Keratinocyte (primary cell): ENCODE results near the gene GHITM. TPM values are rescaled to one million over a fixed set of nuclear protein-coding genes. Genes with fewer than 3 reads are reported as not detected.
"Not testable (repeated sequence)": the region's sequence is repeated elsewhere in the genome, so short reads cannot be mapped to it uniquely, and the experiment has no call there.

Source experiments
- DNase-seq: peaks from one replicate; pipeline ENCODE4 v3.0.0-alpha.2; 2011; ENCODE audit warnings: low read depth, missing footprints, low spot score
- FAIRE-seq: peaks from 2 replicates; lab custom pipeline; 2011; peaks lifted over from hg19 to GRCh38; lab: Jason Lieb, UNC
- H2AFZ ChIP-seq: 2 replicates; pipeline ENCODE4 v1.6.0; 2012; ENCODE audit warnings: low read length, control low read depth, inconsistent platforms; ENCODE audit not compliant: control insufficient read depth
- H3K27ac ChIP-seq: 2 replicates; pipeline ENCODE4 v1.5.1; 2011; ENCODE audit warnings: low read length; ENCODE audit not compliant: control insufficient read depth, insufficient read depth
- H3K27me3 ChIP-seq: 3 replicates; pipeline ENCODE4 v1.6.0; 2011; ENCODE audit warnings: low read length; ENCODE audit not compliant: control insufficient read depth, insufficient read depth; ENCODE audit errors: extremely low read depth
- H3K36me3 ChIP-seq, 2 experiments: 2 replicates in 1 of 2; 3 replicates in 1 of 2; pipeline ENCODE4 v1.5.1; 2011; ENCODE audit warnings: low read length in 2 of 2, mild to moderate bottlenecking in 1 of 2; ENCODE audit not compliant: control insufficient read depth in 2 of 2, insufficient read depth in 2 of 2; ENCODE audit errors: extremely low read depth in 1 of 2
- H3K4me1 ChIP-seq: 3 replicates; pipeline ENCODE4 v1.5.1; 2011; ENCODE audit warnings: low read length; ENCODE audit not compliant: control insufficient read depth, insufficient read depth; ENCODE audit errors: extremely low read depth
- H3K4me2 ChIP-seq: 3 replicates; pipeline ENCODE4 v1.6.0; 2011; ENCODE audit warnings: low read depth, low read length; ENCODE audit not compliant: control insufficient read depth, insufficient read depth; ENCODE audit errors: extremely low read depth
- H3K4me3 ChIP-seq, 3 experiments: fragments of 200-600 bp in 1 of 3; sonication (generic) in 1 of 3; 2 replicates in 2 of 3; 3 replicates in 1 of 3; pipeline ENCODE4 v1.5.1; 2011 to 2016; ENCODE audit warnings: low read length in 3 of 3, mild to moderate bottlenecking in 3 of 3, control low read depth in 2 of 3, inconsistent platforms in 1 of 3, low read depth in 1 of 3, mixed read lengths in 1 of 3, mixed run types in 1 of 3, moderate library complexity in 1 of 3; ENCODE audit not compliant: control insufficient read depth in 2 of 3, insufficient read depth in 2 of 3; ENCODE audit errors: extremely low read depth in 1 of 3
- H3K79me2 ChIP-seq: 2 replicates; pipeline ENCODE4 v1.6.0; 2012; ENCODE audit warnings: low read length; ENCODE audit not compliant: control insufficient read depth, insufficient read depth
- H3K9ac ChIP-seq: 3 replicates; pipeline ENCODE4 v1.6.0; 2011; ENCODE audit warnings: low read length; ENCODE audit not compliant: control insufficient read depth, insufficient read depth; ENCODE audit errors: extremely low read depth
- H3K9me1 ChIP-seq: 3 replicates; pipeline ENCODE4 v1.6.0; 2011; ENCODE audit warnings: low read length; ENCODE audit not compliant: control insufficient read depth, insufficient read depth; ENCODE audit errors: extremely low read depth
- H3K9me3 ChIP-seq: 2 replicates; pipeline ENCODE4 v1.5.1; 2012; ENCODE audit warnings: low read depth, low read length; ENCODE audit not compliant: control insufficient read depth
- H4K20me1 ChIP-seq: 3 replicates; pipeline ENCODE4 v1.6.0; 2011; ENCODE audit warnings: low read length; ENCODE audit not compliant: control insufficient read depth, insufficient read depth; ENCODE audit errors: extremely low read depth
- EZH2 ChIP-seq: IDR thresholded peaks from one replicate; pipeline ENCODE4 v1.6.1; 2012; ENCODE audit warnings: inconsistent platforms, mild to moderate bottlenecking, low read length, moderate library complexity
- dilution Hi-C: fragments of 300-500 bp; cut with MboI; formaldehyde crosslinking; loops from one replicate; pipeline ENCODE4 v1.7.0; 2020; ENCODE audit warnings: low sequenced_read_pairs; ENCODE audit not compliant: extremely low pct_ligation_motif_present
- polyA plus RNA-seq, 5 experiments: library from polyadenylated mRNA; depleted of rRNA in 3 of 5; stranded (reverse) in 3 of 5; stranded (forward) in 1 of 5; unstranded in 1 of 5; fragments of >200 nt; gene quantifications; 1 replicate in 1 of 5; 2 replicates in 3 of 5; 3 replicates in 1 of 5; pipeline versions ENCODE4 v1.2.1 to v1.2.3, GENCODE V29; 2011 to 2012; ENCODE audit warnings: missing spikeins in 2 of 5, low read depth in 1 of 5, low replicate concordance in 1 of 5
- TF ChIP-seq, protein P1 (sequence below), 3 experiments: IDR thresholded peaks in 1 of 3; conservative IDR thresholded peaks in 1 of 3; optimal IDR thresholded peaks in 1 of 3; 2 replicates in 2 of 3; 3 replicates in 1 of 3; pipeline versions ENCODE3 to v1.5.1; 2011; ENCODE audit warnings: low read length in 3 of 3, mild to moderate bottlenecking in 3 of 3, moderate library complexity in 2 of 3, control low read depth in 1 of 3, inconsistent platforms in 1 of 3; ENCODE audit not compliant: insufficient read depth in 2 of 3; ENCODE audit errors: extremely low read depth in 1 of 3

The GHITM gene
- polyA plus RNA-seq, 1 donor (not counting 4 experiments of a cell fraction or from before 2014, with no cell fraction given): 214 TPM

DNA sequence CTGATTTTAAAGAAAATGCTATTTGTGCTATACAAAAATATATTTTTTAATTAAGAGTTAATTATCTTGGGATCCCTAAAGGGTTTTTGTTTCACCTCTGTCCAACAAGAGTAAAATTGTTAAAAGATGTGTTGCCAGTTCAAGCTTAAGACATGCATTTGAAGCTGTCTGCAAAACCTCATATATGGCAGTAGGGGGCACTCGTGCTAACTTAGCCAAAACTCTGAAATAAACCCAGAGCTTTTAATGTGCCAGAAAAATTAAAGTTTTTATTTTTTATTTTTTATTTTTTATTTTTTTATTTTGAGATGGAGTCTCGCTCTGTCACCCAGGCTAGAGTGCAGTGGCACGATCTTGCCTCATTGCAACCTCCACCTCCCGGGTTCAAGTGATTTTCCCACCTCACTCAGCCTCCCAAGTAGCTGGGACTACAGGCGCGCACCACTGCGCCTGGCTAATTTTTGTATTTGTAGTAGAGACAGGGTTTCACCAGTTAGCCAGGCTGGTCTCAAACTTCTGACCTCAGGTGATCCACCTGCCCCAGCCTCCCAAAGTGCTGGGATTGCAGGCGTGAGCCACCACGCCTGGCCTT, 8.8 kb downstream of the GHITM start:
- not testable (repeated sequence) for H3K9ac ChIP-seq, H4K20me1 ChIP-seq, H3K4me3 ChIP-seq, H3K79me2 ChIP-seq, H3K9me3 ChIP-seq, H3K27me3 ChIP-seq, DNase-seq, H2AFZ ChIP-seq, H3K4me2 ChIP-seq, H3K27ac ChIP-seq, H3K9me1 ChIP-seq, H3K4me1 ChIP-seq, FAIRE-seq
- TF ChIP-seq, protein P1, sequence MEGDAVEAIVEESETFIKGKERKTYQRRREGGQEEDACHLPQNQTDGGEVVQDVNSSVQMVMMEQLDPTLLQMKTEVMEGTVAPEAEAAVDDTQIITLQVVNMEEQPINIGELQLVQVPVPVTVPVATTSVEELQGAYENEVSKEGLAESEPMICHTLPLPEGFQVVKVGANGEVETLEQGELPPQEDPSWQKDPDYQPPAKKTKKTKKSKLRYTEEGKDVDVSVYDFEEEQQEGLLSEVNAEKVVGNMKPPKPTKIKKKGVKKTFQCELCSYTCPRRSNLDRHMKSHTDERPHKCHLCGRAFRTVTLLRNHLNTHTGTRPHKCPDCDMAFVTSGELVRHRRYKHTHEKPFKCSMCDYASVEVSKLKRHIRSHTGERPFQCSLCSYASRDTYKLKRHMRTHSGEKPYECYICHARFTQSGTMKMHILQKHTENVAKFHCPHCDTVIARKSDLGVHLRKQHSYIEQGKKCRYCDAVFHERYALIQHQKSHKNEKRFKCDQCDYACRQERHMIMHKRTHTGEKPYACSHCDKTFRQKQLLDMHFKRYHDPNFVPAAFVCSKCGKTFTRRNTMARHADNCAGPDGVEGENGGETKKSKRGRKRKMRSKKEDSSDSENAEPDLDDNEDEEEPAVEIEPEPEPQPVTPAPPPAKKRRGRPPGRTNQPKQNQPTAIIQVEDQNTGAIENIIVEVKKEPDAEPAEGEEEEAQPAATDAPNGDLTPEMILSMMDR (optimal IDR thresholded peaks at IDR 0.05 in 1 of 3, IDR thresholded peaks at IDR 0.05 in 1 of 3, conservative IDR thresholded peaks at IDR 0.05 in 1 of 3; ENCODE audit: extremely low read depth in 1 of 3, insufficient read depth in 2 of 3, low read length in 3 of 3): peak; percentile 37 to 55 (median 44)
- dilution Hi-C loops: loop anchor here (10.0 kb wide), 1 partner anchor 57 kb away; no protein-coding TSS in a partner anchor
- peaks cover 28 to 42% of the 10 kb centered on the region in 2 experiments for H3K36me3 ChIP-seq

DNA sequence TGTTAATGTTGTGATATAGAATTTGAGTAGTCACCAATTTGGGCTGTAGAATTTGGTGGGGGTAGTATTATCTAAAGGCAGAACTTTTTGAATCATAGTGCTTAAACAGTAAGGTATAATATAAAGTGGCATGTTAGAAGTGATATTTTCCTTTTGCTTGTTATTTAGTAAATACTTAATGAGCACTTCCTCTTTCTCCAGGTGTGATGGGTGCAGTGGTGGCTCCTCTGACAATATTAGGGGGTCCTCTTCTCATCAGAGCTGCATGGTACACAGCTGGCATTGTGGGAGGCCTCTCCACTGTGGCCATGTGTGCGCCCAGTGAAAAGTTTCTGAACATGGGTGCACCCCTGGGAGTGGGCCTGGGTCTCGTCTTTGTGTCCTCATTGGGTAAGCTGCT, 10.5 kb downstream of the GHITM start:
- no peaks in the 10 kb centered on the region for H3K9me1 ChIP-seq
- H3K36me3 ChIP-seq: peaks cover 26 to 44% of the 10 kb centered on the region in 2 experiments
- H3K27me3 ChIP-seq: no peaks in the 10 kb centered on the region
- no peaks in the 10 kb centered on the region for H3K4me1 ChIP-seq
- no peak overlapping the region for H3K27ac ChIP-seq
- H3K9ac ChIP-seq: no peak overlapping the region
- H4K20me1 ChIP-seq: no peaks in the 10 kb centered on the region
- no peaks in the 10 kb centered on the region for H3K9me3 ChIP-seq
- dilution Hi-C loops: loop anchor here (10.0 kb wide), 1 partner anchor 55 kb away; no protein-coding TSS in a partner anchor
- no peak overlapping the region for H2AFZ ChIP-seq
- FAIRE-seq (no peak), DNase-seq (no peak)
- no peak overlapping the region for H3K4me2 ChIP-seq
- H3K79me2 ChIP-seq: no peaks in the 10 kb centered on the region
- TF ChIP-seq, protein P1 (optimal IDR thresholded peaks at IDR 0.05 in 1 of 3, IDR thresholded peaks at IDR 0.05 in 1 of 3, conservative IDR thresholded peaks at IDR 0.05 in 1 of 3; ENCODE audit: extremely low read depth in 1 of 3, insufficient read depth in 2 of 3, low read length in 3 of 3): no peak
- TF ChIP-seq EZH2: no peak
- no peak overlapping the region for H3K4me3 ChIP-seq
